Panc1 (cell line): ENCODE data around the gene PNPT1.

Source experiments
- POLR2AphosphoS5 ChIP-seq: IDR thresholded peaks from 2 replicates; pipeline ENCODE4 v1.6.1; 2012; ENCODE audit warnings: mild to moderate bottlenecking, low read depth, low read length, moderate library complexity
- REST ChIP-seq, 2 experiments: IDR thresholded peaks; 2 replicates each; pipeline ENCODE4 v1.6.1; 2011 to 2012; ENCODE audit warnings: low read depth in 2 of 2, control low read depth in 1 of 2, low read length in 1 of 2, mild to moderate bottlenecking in 1 of 2, moderate library complexity in 1 of 2; ENCODE audit not compliant: insufficient read depth in 1 of 2
- SIN3A ChIP-seq: IDR thresholded peaks from 2 replicates; pipeline ENCODE4 v1.6.1; 2012; ENCODE audit warnings: low read depth, mild to moderate bottlenecking, low read length, moderate library complexity, borderline replicate concordance; ENCODE audit not compliant: insufficient read depth
- TCF7L2 ChIP-seq: IDR thresholded peaks from 2 replicates; pipeline ENCODE4 v1.6.1; 2011; ENCODE audit warnings: mild to moderate bottlenecking, low read depth, low read length, inconsistent platforms
- TF ChIP-seq, protein P1 (sequence below): fragments of 450-650 bp; IDR thresholded peaks from 2 replicates; pipeline ENCODE4 v1.5.1; 2017; ENCODE audit warnings: mild to moderate bottlenecking

GRCh38 chr2:55621802-55622201 is 71.8 kb downstream of the PNPT1 start:
- TF ChIP-seq, protein P1, sequence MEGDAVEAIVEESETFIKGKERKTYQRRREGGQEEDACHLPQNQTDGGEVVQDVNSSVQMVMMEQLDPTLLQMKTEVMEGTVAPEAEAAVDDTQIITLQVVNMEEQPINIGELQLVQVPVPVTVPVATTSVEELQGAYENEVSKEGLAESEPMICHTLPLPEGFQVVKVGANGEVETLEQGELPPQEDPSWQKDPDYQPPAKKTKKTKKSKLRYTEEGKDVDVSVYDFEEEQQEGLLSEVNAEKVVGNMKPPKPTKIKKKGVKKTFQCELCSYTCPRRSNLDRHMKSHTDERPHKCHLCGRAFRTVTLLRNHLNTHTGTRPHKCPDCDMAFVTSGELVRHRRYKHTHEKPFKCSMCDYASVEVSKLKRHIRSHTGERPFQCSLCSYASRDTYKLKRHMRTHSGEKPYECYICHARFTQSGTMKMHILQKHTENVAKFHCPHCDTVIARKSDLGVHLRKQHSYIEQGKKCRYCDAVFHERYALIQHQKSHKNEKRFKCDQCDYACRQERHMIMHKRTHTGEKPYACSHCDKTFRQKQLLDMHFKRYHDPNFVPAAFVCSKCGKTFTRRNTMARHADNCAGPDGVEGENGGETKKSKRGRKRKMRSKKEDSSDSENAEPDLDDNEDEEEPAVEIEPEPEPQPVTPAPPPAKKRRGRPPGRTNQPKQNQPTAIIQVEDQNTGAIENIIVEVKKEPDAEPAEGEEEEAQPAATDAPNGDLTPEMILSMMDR = no peak
- TF ChIP-seq REST (IDR thresholded peaks at IDR 0.05; ENCODE audit: insufficient read depth in 1 of 2, low read depth in 2 of 2, low read length in 1 of 2) (no peak), POLR2AphosphoS5 (no peak), SIN3A (no peak), TCF7L2 (no peak)
